Heart right ventricle (tissue), 16 donors: ENCODE results near the gene SLC27A2. TPM values are rescaled to one million over a fixed set of nuclear protein-coding genes. Genes with fewer than 3 reads are reported as not detected.
"Not testable (repeated sequence)": the region's sequence is repeated elsewhere in the genome, so short reads cannot be mapped to it uniquely, and the experiment has no call there.

Source experiments
- ATAC-seq, 8 donors: fragments of 200-7000 bp; cut with Tn5 transposase; one replicate each; pipeline ENCODE4 v1.9.1; 2020; ENCODE audit warnings: mild to moderate bottlenecking in 8 of 8, moderate library complexity in 8 of 8, moderate number of reproducible peaks in 1 of 8
- DNase-seq, 2 donors: peaks; one replicate each; pipeline ENCODE4 v3.0.0-alpha.2; 2020
- H3K27ac ChIP-seq, 10 donors: fragments of 200-600 bp; sonication (generic) in 2 of 10; one replicate each; pipeline versions ENCODE4 v1.5.0 to v1.8.0; 2020 to 2022; ENCODE audit warnings: mild to moderate bottlenecking in 3 of 10
- H3K27me3 ChIP-seq, 7 donors: fragments of 200-600 bp; one replicate each; pipeline ENCODE4 v1.8.0; 2021 to 2022; ENCODE audit warnings: mild to moderate bottlenecking in 2 of 7
- H3K36me3 ChIP-seq, 9 donors: fragments of 200-600 bp; sonication (generic) in 1 of 9; one replicate each; pipeline versions ENCODE4 v1.5.0 to v1.8.0; 2020 to 2022; ENCODE audit warnings: mild to moderate bottlenecking in 2 of 9
- H3K4me1 ChIP-seq, 9 donors: fragments of 200-600 bp; sonication (generic) in 1 of 9; one replicate each; pipeline versions ENCODE4 v1.5.0 to v1.8.0; 2020 to 2022; ENCODE audit warnings: mild to moderate bottlenecking in 4 of 9
- H3K4me3 ChIP-seq, 10 donors: fragments of 200-600 bp; sonication (generic) in 2 of 10; one replicate each; pipeline versions ENCODE4 v1.5.0 to v1.8.0; 2020 to 2022; ENCODE audit warnings: mild to moderate bottlenecking in 7 of 10, moderate library complexity in 2 of 10
- H3K9me3 ChIP-seq, 11 donors: fragments of 200-600 bp in 10 of 11; sonication (generic) in 2 of 11; one replicate each; pipeline versions ENCODE4 v1.5.0 to v1.8.0; 2013 to 2022; ENCODE audit warnings: mild to moderate bottlenecking in 2 of 11, control low read depth in 1 of 11, moderate library complexity in 1 of 11
- WGBS, 2 donors: extraction: QIAGEN DNeasy Blood & Tissue Kit; methylation state at CpG; one replicate each; pipeline ENCODE4 v1.1.7; 2013; ENCODE audit warnings: inconsistent platforms in 1 of 2; 5-methylcytosine and 5-hydroxymethylcytosine counted together
- intact Hi-C, 10 donors: fragments of 100-400 bp; cut with DNase I; formaldehyde crosslinking; loops; one replicate each; pipeline versions ENCODE4 v1.11.1 to v1.14.2; 2022
- polyA plus RNA-seq, 2 donors: library from polyadenylated mRNA; stranded (reverse); fragments of 200-250 nt; gene quantifications; one replicate each; pipeline ENCODE4 v1.2.3, GENCODE V29; 2013
- total RNA-seq, 10 donors: library from RNA; stranded (reverse); fragmentation: NEBNext Ultra II Directional in 3 of 10; extraction: Animal tissue kit (Norgen Biotek cat#: 25700) in 3 of 10; gene quantifications; one replicate each; pipeline versions ENCODE4 v1.2.1 to v1.2.4, GENCODE V29; 2021 to 2023
- TF ChIP-seq, protein P1 (sequence below), 9 donors: fragments of 200-600 bp; sonication (generic) in 2 of 9; IDR thresholded peaks; one replicate each; pipeline versions ENCODE4 v1.5.0 to v1.8.0; 2021 to 2022; ENCODE audit warnings: antibody characterized with exemption in 9 of 9, mild to moderate bottlenecking in 5 of 9, moderate library complexity in 1 of 9
- donor health status: Arrhythmogenic right ventricular cardiomyopathy.
- donor health status: ischemic (EF 13 %, LVEDD 7.1; RV severe dilation, severe dysfunction).
- donor health status: healthy with polysubstance abuse.
- donor health status: DM: no; HTN: yes; CAD: no.
- donor health status: DM: no; HTN: no; CAD: no.
- donor health status: ischemic (EF 25% LVEDD 6.9; RV normal size, moderate dysfunction).
- donor health status: ischemic (EF 25% LVEDD 5.7; RV mildly dilated, moderate dysfunction).
- donor health status: healthy.
- donor health status: DM: yes; HTN: yes; CAD: no.
- donor health status: Ischemic cardiomyopathy.
- donor health status: ischemic (EF 35%, LVEDD 5.7; RV mildly dilated, moderate dysfunction).
- donor health status: nonischemic (EF 11% LVEDD 7.7; RV severe dilation, severe dysfunction).
- donor health status: DM: yes; HTN: yes; CAD: no.
- donor health status: PGD.
- donor health status: ischemic (EF 29% LVEDD 5.4; RV normal size, mild dysfunction).
- donor health status: nonischemic (EF 23%, LVEDD 6.1; RV moderate dilation, normal function).

SLC27A2 gene
- total and polyA plus RNA-seq, 12 donors, result 0.32 TPM; not detected in 11

DNA sequence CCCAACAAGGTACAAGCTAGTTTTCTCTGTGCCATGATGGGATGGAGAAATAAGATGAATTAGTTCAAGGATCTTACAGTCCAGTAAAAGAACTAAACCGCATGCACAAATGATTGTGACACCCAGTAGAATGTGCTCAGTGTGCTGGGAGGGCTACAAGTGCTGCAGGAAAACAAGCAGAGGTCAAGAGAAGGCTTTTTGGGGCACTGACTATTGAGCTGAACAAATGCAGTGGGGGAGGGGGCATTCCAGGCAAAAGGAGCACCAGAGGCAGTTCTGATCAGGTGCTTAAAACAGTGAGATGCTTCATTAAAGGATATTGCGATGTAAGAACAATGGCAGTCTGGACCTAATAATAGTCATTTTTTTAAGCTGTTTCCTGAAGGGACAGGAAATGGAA is 6.0 kb downstream of the SLC27A2 start:
- no peaks in the 10 kb centered on the region for H3K4me1 ChIP-seq
- no peak overlapping the region for H3K27ac ChIP-seq
- TF ChIP-seq, protein P1, sequence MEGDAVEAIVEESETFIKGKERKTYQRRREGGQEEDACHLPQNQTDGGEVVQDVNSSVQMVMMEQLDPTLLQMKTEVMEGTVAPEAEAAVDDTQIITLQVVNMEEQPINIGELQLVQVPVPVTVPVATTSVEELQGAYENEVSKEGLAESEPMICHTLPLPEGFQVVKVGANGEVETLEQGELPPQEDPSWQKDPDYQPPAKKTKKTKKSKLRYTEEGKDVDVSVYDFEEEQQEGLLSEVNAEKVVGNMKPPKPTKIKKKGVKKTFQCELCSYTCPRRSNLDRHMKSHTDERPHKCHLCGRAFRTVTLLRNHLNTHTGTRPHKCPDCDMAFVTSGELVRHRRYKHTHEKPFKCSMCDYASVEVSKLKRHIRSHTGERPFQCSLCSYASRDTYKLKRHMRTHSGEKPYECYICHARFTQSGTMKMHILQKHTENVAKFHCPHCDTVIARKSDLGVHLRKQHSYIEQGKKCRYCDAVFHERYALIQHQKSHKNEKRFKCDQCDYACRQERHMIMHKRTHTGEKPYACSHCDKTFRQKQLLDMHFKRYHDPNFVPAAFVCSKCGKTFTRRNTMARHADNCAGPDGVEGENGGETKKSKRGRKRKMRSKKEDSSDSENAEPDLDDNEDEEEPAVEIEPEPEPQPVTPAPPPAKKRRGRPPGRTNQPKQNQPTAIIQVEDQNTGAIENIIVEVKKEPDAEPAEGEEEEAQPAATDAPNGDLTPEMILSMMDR (IDR thresholded peaks at IDR 0.05), result no peak
- H3K4me3 ChIP-seq, result no peak overlapping the region
- intact Hi-C loops, result no loop called here
- H3K9me3 ChIP-seq, result no peaks in the 10 kb centered on the region
- WGBS, 2 donors, result 82 to 83% methylated on average over 2 of the region's 2 CpGs
- peaks cover 0 to 24% (median 12%) of the 10 kb centered on the region in 7 donors for H3K27me3 ChIP-seq
- H3K36me3 ChIP-seq, result no peaks in the 10 kb centered on the region
- ATAC-seq (no peak), DNase-seq (no peak)

DNA sequence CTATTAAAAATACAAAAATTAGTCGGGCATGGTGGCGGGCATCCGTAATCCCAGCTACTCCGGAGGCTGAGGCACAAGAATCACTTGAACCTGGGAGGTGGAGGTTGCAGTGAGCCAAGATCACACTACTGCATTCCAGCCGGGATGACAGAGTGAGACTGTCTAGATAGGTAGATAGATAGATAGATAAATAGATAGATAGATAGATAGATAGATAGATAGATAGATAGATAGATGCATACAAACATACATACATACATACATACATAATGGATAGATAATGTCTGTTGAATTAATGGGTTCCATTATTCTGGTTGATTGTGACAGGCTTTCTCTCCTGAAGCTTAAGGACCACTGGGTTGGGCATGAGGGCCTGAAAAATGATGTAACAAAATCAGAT is 6.8 kb downstream of the SLC27A2 start:
- intact Hi-C loops, H3K27ac ChIP-seq, H3K4me3 ChIP-seq, H3K36me3 ChIP-seq, H3K9me3 ChIP-seq, H3K4me1 ChIP-seq, ATAC-seq, DNase-seq: not testable (repeated sequence)
- H3K27me3 ChIP-seq, result peaks cover 0 to 16% (median 5%) of the 10 kb centered on the region in 7 donors
- WGBS, 2 donors, result 95 to 97% methylated on average over 5 of the region's 5 CpGs

DNA sequence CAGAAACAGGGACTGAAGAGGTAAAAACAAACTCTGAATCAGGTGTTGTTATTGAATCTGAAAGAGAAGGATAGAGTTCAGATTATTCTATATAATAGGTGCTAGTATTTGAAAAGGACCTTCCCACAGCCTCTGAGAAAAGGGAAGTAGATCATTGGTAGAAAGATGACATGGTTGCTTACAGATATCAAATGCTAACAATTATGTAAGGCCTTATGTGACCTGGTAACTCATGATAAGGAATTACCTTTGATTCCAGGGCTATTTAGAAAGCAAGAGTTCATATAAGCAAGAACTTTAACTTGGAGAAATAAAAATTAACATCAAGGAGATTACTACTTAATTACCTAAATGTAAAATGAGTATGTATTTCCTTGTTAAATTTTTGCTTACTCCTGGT is 7.6 kb downstream of the SLC27A2 start:
- DNase-seq (no peak), ATAC-seq (no peak)
- H3K4me1 ChIP-seq, result no peaks in the 10 kb centered on the region
- TF ChIP-seq, protein P1 (IDR thresholded peaks at IDR 0.05), result no peak
- H3K27ac ChIP-seq, result no peak overlapping the region
- no peaks in the 10 kb centered on the region for H3K9me3 ChIP-seq
- H3K27me3 ChIP-seq, result peaks cover 0 to 10% (median 0%) of the 10 kb centered on the region in 7 donors
- H3K4me3 ChIP-seq, result no peak overlapping the region
- no peaks in the 10 kb centered on the region for H3K36me3 ChIP-seq
- intact Hi-C loops, result no loop called here

DNA sequence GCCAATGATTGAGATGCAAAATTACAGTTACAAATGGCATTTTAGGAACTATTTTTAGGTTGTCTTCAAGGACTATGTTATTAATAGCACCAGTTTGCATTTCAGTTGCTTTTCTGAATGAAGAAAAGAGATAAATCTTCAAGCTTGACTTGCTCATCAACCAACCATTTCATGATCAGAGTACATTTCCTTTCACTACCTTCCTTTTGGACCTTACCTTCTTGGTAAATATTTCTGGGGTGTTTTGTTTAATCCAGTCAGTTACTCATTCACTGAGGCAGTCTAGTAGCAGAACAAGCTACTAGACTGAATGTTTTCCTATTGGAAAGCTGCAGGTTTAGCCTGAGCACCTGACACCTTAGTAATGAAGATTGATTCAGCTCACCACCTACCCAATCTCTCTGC is 8.2 kb downstream of the SLC27A2 start:
- H3K4me1 ChIP-seq, result no peaks in the 10 kb centered on the region
- H3K27ac ChIP-seq, result no peak overlapping the region
- H3K9me3 ChIP-seq, result no peaks in the 10 kb centered on the region
- no peak for DNase-seq
- intact Hi-C loops, result no loop called here
- peaks cover 0 to 6% (median 0%) of the 10 kb centered on the region in 7 donors for H3K27me3 ChIP-seq
- ATAC-seq, result no peak
- TF ChIP-seq, protein P1 (IDR thresholded peaks at IDR 0.05), result no peak
- no peak overlapping the region for H3K4me3 ChIP-seq
- H3K36me3 ChIP-seq, result no peaks in the 10 kb centered on the region

DNA sequence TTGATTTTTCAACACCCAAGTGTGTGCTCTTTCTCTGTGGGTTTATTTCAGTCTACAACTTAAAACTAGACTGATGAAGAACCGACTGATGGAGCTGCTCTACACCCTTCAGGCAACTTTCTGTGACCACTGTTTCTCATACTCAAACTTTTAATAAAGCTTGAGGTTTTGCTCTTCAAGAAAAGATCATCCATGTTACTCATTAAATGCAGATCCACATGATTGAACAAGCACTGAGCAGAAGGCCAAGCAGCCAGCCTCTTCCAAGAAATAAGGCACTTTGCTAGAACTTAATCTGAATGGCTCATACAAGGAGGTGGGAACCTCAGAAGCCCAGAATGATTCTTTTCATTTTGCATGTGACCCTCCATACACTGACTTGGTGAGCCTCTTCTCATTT is 8.7 kb downstream of the SLC27A2 start:
- Histone ChIP-seq H3K36me3 (no peaks in the 10 kb centered on the region), H3K4me1 (no peaks in the 10 kb centered on the region), H3K4me3 (no peak overlapping the region), H3K27me3 (peaks cover 0 to 6% (median 0%) of the 10 kb centered on the region in 7 donors), H3K9me3 (no peaks in the 10 kb centered on the region), H3K27ac (no peak overlapping the region)
- intact Hi-C loops, result no loop called here
- ATAC-seq (no peak), DNase-seq (no peak)
- 61 to 74% methylated on average over 1 of the region's 1 CpG for WGBS, 2 donors
- TF ChIP-seq, protein P1 (IDR thresholded peaks at IDR 0.05), result no peak
